ENCODE results near the gene CD2AP. TPM values are rescaled to one million over a fixed set of nuclear protein-coding genes. Genes with fewer than 3 reads are reported as not detected.

The CD2AP gene
- total and polyA plus RNA-seq, 4 donors: 14.2 to 104 (median 21.7) TPM

DNA sequence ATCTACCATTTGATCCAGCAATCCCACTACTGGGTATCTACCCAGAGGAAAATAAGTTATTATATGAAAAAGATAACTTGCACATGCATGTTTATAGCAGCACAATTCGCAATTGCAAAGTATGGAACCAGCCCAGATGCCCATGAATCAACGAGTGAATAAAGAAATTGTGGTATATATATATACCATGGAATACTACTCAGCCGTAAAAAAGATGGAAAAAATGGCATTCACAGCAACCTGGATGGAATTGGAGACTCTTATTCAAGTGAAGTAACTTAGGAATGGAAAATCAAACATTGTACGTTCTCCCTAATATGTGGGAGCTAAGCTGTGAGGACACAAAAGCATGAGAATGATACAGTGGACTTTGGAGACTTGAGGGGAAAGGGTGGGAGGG lies 120.8 kb downstream of the CD2AP start:
- TF ChIP-seq, protein P1, sequence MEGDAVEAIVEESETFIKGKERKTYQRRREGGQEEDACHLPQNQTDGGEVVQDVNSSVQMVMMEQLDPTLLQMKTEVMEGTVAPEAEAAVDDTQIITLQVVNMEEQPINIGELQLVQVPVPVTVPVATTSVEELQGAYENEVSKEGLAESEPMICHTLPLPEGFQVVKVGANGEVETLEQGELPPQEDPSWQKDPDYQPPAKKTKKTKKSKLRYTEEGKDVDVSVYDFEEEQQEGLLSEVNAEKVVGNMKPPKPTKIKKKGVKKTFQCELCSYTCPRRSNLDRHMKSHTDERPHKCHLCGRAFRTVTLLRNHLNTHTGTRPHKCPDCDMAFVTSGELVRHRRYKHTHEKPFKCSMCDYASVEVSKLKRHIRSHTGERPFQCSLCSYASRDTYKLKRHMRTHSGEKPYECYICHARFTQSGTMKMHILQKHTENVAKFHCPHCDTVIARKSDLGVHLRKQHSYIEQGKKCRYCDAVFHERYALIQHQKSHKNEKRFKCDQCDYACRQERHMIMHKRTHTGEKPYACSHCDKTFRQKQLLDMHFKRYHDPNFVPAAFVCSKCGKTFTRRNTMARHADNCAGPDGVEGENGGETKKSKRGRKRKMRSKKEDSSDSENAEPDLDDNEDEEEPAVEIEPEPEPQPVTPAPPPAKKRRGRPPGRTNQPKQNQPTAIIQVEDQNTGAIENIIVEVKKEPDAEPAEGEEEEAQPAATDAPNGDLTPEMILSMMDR (IDR thresholded peaks at IDR 0.05; ENCODE audit: control extremely low read depth, extremely low read depth): no peak
- H3K27me3 ChIP-seq (ENCODE audit: control insufficient read depth in 3 of 3, insufficient read depth in 3 of 3, low read length in 2 of 3): no peaks in the 10 kb centered on the region
- no peak overlapping the region for H3K9ac ChIP-seq (ENCODE audit: insufficient read depth in 1 of 2, low read length in 2 of 2)
- H3K4me1 ChIP-seq (ENCODE audit: control insufficient read depth in 5 of 5, insufficient read depth in 5 of 5, low read length in 5 of 5): no peaks in the 10 kb centered on the region
- no peak overlapping the region for H3K27ac ChIP-seq (ENCODE audit: low read depth in 1 of 2, low read length in 1 of 2)
- H3K36me3 ChIP-seq (ENCODE audit: control insufficient read depth in 4 of 4, insufficient read depth in 4 of 4, low read length in 4 of 4): peaks cover 0 to 25% (median 21%) of the 10 kb centered on the region in 4 donors
- H3K4me3 ChIP-seq: no peak overlapping the region
- H3K9me3 ChIP-seq (ENCODE audit: control insufficient read depth in 4 of 4, insufficient read depth in 3 of 4, low read length in 3 of 4): no peaks in the 10 kb centered on the region
- DNase-seq (no peak), ATAC-seq (ENCODE audit: insufficient read depth, low FRiP score) (no peak)
- WGBS, 2 donors: 96 to 100% methylated on average over 4 of the region's 4 CpGs

DNA sequence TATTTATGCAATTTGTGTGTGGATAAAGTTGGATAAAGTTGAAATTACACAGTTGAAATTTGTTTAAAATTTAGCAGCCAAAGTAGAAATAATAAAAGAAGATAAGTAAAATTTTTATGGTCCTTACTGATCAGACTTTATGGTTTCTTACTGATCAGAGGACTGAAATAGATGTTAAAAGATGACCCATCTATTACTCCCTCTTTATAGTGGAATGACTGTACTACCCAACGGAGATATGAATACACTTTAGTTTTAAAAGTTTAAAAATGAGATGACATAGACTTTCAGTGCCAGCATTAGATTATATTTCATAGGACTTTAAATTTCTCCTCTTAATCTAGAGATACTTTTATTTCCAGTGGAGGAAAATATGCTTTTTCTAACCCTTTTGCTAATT lies 121.9 kb downstream of the CD2AP start:
- Histone ChIP-seq H3K9ac (ENCODE audit: insufficient read depth in 1 of 2, low read length in 2 of 2) (no peak overlapping the region), H3K27ac (ENCODE audit: low read depth in 1 of 2, low read length in 1 of 2) (no peak overlapping the region), H3K4me3 (no peak overlapping the region), H3K4me1 (ENCODE audit: control insufficient read depth in 5 of 5, insufficient read depth in 5 of 5, low read length in 5 of 5) (no peaks in the 10 kb centered on the region), H3K36me3 (ENCODE audit: control insufficient read depth in 4 of 4, insufficient read depth in 4 of 4, low read length in 4 of 4) (peaks cover 0 to 25% (median 21%) of the 10 kb centered on the region in 4 donors), H3K27me3 (ENCODE audit: control insufficient read depth in 3 of 3, insufficient read depth in 3 of 3, low read length in 2 of 3) (no peaks in the 10 kb centered on the region), H3K9me3 (ENCODE audit: control insufficient read depth in 4 of 4, insufficient read depth in 3 of 4, low read length in 3 of 4) (no peaks in the 10 kb centered on the region)
- TF ChIP-seq, protein P1 (IDR thresholded peaks at IDR 0.05; ENCODE audit: control extremely low read depth, extremely low read depth): no peak
- DNase-seq: no peak
- ATAC-seq (ENCODE audit: insufficient read depth, low FRiP score): no peak
- WGBS, 2 donors: 93 to 94% methylated on average over 1 of the region's 1 CpG

GRCh38 chr6:47603227-47603626 lies 125.6 kb downstream of the CD2AP start:
- H3K27ac ChIP-seq (ENCODE audit: low read depth in 1 of 2, low read length in 1 of 2): no peak overlapping the region
- no peaks in the 10 kb centered on the region for H3K4me1 ChIP-seq (ENCODE audit: control insufficient read depth in 5 of 5, insufficient read depth in 5 of 5, low read length in 5 of 5)
- no peak for ATAC-seq (ENCODE audit: insufficient read depth, low FRiP score)
- TF ChIP-seq, protein P1 (IDR thresholded peaks at IDR 0.05; ENCODE audit: control extremely low read depth, extremely low read depth): no peak
- no peaks in the 10 kb centered on the region for H3K9me3 ChIP-seq (ENCODE audit: control insufficient read depth in 4 of 4, insufficient read depth in 3 of 4, low read length in 3 of 4)
- no peaks in the 10 kb centered on the region for H3K27me3 ChIP-seq (ENCODE audit: control insufficient read depth in 3 of 3, insufficient read depth in 3 of 3, low read length in 2 of 3)
- H3K4me3 ChIP-seq: no peak overlapping the region
- WGBS, 2 donors: 93 to 97% methylated on average over 1 of the region's 1 CpG
- no peak for DNase-seq
- H3K9ac ChIP-seq (ENCODE audit: insufficient read depth in 1 of 2, low read length in 2 of 2): no peak overlapping the region
- H3K36me3 ChIP-seq (ENCODE audit: control insufficient read depth in 4 of 4, insufficient read depth in 4 of 4, low read length in 4 of 4): peaks cover 0 to 15% (median 9%) of the 10 kb centered on the region in 4 donors

- no peaks in the 10 kb centered on the region for H3K9me3 ChIP-seq (ENCODE audit: control insufficient read depth in 4 of 4, insufficient read depth in 3 of 4, low read length in 3 of 4)
- no peak overlapping the region for H3K4me3 ChIP-seq
- H3K27me3 ChIP-seq (ENCODE audit: control insufficient read depth in 3 of 3, insufficient read depth in 3 of 3, low read length in 2 of 3): no peaks in the 10 kb centered on the region
- no peaks in the 10 kb centered on the region for H3K4me1 ChIP-seq (ENCODE audit: control insufficient read depth in 5 of 5, insufficient read depth in 5 of 5, low read length in 5 of 5)
- ATAC-seq (ENCODE audit: insufficient read depth, low FRiP score): no peak
- H3K27ac ChIP-seq (ENCODE audit: low read depth in 1 of 2, low read length in 1 of 2): no peak overlapping the region
- H3K36me3 ChIP-seq (ENCODE audit: control insufficient read depth in 4 of 4, insufficient read depth in 4 of 4, low read length in 4 of 4): peaks cover 0 to 13% (median 5%) of the 10 kb centered on the region in 4 donors
- H3K9ac ChIP-seq (ENCODE audit: insufficient read depth in 1 of 2, low read length in 2 of 2): no peak overlapping the region
- 59 to 68% methylated on average over 4 of the region's 4 CpGs for WGBS, 2 donors
- TF ChIP-seq, protein P1 (IDR thresholded peaks at IDR 0.05; ENCODE audit: control extremely low read depth, extremely low read depth): no peak
- DNase-seq: no peak
These were observed 126.4 kb downstream of the CD2AP start for GRCh38 chr6:47603995-47604394.

Measured in lung (tissue), 12 donors.